SK-N-SH (cell line): ENCODE measurements around the gene HLA-DQB1. TPM values are rescaled to one million over a fixed set of nuclear protein-coding genes. Genes with fewer than 3 reads are reported as not detected.

ENCODE experiments used
- CTCF ChIA-PET: fragments of 300-600, 350-600 bp; formaldehyde crosslinking; extraction: SDS; loops from one replicate; lab custom pipeline; 2021; lab: Yijun Ruan, JAX
- POLR2A ChIA-PET: fragments of 350-600 bp; sonication (Branson Sonifier 250); formaldehyde crosslinking; extraction: SDS; loops from one replicate; lab custom pipeline; 2020; ENCODE audit warnings: antibody characterized with exemption, inconsistent platforms; lab: Yijun Ruan, JAX
- DNase-seq: peaks from one replicate; pipeline ENCODE4 v3.0.0; 2012
- H2AFZ ChIP-seq: fragments of 200-600 bp; sonication (generic); 2 replicates; pipeline ENCODE4 v1.8.1; 2016; ENCODE audit warnings: antibody characterized with exemption, mild to moderate bottlenecking, low read depth
- H3F3A ChIP-seq: fragments of 200-600 bp; sonication (generic); replicated peaks from 2 replicates; pipeline ENCODE3; 2016; ENCODE audit warnings: antibody characterized with exemption, mild to moderate bottlenecking; ENCODE audit not compliant: insufficient read depth
- H3K27ac ChIP-seq, 2 experiments: fragments of 200-500 bp in 1 of 2; fragments of 200-600 bp in 1 of 2; sonication (Bioruptor generic) in 1 of 2; sonication (generic), shearing (Covaris generic) in 1 of 2; 2 replicates each; pipeline versions ENCODE4 v1.5.1 to v1.6.1; 2014 to 2016; ENCODE audit warnings: low read depth in 2 of 2, inconsistent platforms in 1 of 2, low read length in 1 of 2, mild to moderate bottlenecking in 1 of 2, mixed read lengths in 1 of 2
- H3K27me3 ChIP-seq: fragments of 200-600 bp; sonication (generic), shearing (Covaris generic); 2 replicates; pipeline ENCODE4 v1.6.1; 2016; ENCODE audit warnings: mixed run types; ENCODE audit not compliant: insufficient read depth
- H3K36me3 ChIP-seq, 2 experiments: fragments of 200-500 bp in 1 of 2; fragments of 200-600 bp in 1 of 2; sonication (Bioruptor generic) in 1 of 2; sonication (generic) in 1 of 2; replicated peaks in 1 of 2; 2 replicates each; pipeline versions ENCODE3 to v1.5.1; 2014 to 2016; ENCODE audit warnings: low read length in 1 of 2, mild to moderate bottlenecking in 1 of 2; ENCODE audit not compliant: insufficient read depth in 2 of 2, control insufficient read depth in 1 of 2
- H3K4me1 ChIP-seq, 2 experiments: fragments of 200-500 bp in 1 of 2; fragments of 200-600 bp in 1 of 2; sonication (Bioruptor generic) in 1 of 2; sonication (generic), shearing (Covaris generic) in 1 of 2; 2 replicates each; pipeline versions ENCODE4 v1.5.1 to v1.6.1; 2014 to 2016; ENCODE audit warnings: low read depth in 1 of 2, low read length in 1 of 2, mixed run types in 1 of 2; ENCODE audit not compliant: insufficient read depth in 2 of 2, control insufficient read depth in 1 of 2
- H3K4me2 ChIP-seq: fragments of 200-600 bp; sonication (generic), shearing (Covaris generic); 2 replicates; pipeline ENCODE4 v1.6.1; 2017; ENCODE audit warnings: mixed run types
- H3K4me3 ChIP-seq, 2 experiments: fragments of 200-500 bp in 1 of 2; fragments of 200-600 bp in 1 of 2; sonication (Bioruptor generic) in 1 of 2; sonication (generic), shearing (Covaris generic) in 1 of 2; 2 replicates each; pipeline versions ENCODE4 v1.5.1 to v1.8.1; 2014 to 2016; ENCODE audit warnings: low read depth in 2 of 2, inconsistent platforms in 1 of 2, low read length in 1 of 2, mild to moderate bottlenecking in 1 of 2, mixed read lengths in 1 of 2, moderate library complexity in 1 of 2
- H3K79me2 ChIP-seq: fragments of 200-600 bp; sonication (generic); 2 replicates; pipeline ENCODE4 v1.8.1; 2017; ENCODE audit warnings: mild to moderate bottlenecking; ENCODE audit not compliant: insufficient read depth
- H3K9ac ChIP-seq: fragments of 200-600 bp; sonication (generic); 2 replicates; pipeline ENCODE4 v1.6.1; 2017; ENCODE audit warnings: mixed run types
- H3K9me2 ChIP-seq: fragments of 200-600 bp; sonication (generic); 2 replicates; pipeline ENCODE4 v1.6.1; 2017; ENCODE audit warnings: mixed run types
- H3K9me3 ChIP-seq: fragments of 200-600 bp; sonication (generic); 2 replicates; pipeline ENCODE4 v1.6.1; 2017; ENCODE audit warnings: mixed run types, mild to moderate bottlenecking, moderate library complexity
- H4K20me1 ChIP-seq: fragments of 200-600 bp; sonication (generic); 2 replicates; pipeline ENCODE4 v1.6.1; 2017; ENCODE audit warnings: mild to moderate bottlenecking, mixed run types; ENCODE audit not compliant: insufficient read depth
- CHD2 ChIP-seq: fragments of 150-350 bp; IDR thresholded peaks from 2 replicates; pipeline ENCODE4 v1.6.1; 2018; ENCODE audit warnings: low read length; ENCODE audit not compliant: partially characterized antibody
- CTCF ChIP-seq: fragments of 200-600 bp; sonication (generic); IDR thresholded peaks from 2 replicates; pipeline ENCODE4 v1.6.1; 2017; ENCODE audit warnings: antibody characterized with exemption, mild to moderate bottlenecking, moderate library complexity
- ELF1 ChIP-seq: IDR thresholded peaks from 2 replicates; pipeline ENCODE4 v1.4.0; 2012
- EP300 ChIP-seq, 2 experiments: IDR thresholded peaks; 2 replicates each; pipeline versions ENCODE4 v1.4.0 to v1.6.1; 2012; ENCODE audit warnings: borderline replicate concordance in 1 of 2, low read depth in 1 of 2, low read length in 1 of 2
- FOSL2 ChIP-seq: IDR thresholded peaks from 2 replicates; pipeline ENCODE4 v1.4.0; 2012; ENCODE audit warnings: low read depth, mild to moderate bottlenecking, moderate library complexity, borderline replicate concordance
- GABPA ChIP-seq: IDR thresholded peaks from 2 replicates; pipeline ENCODE4 v1.4.0; 2012; ENCODE audit warnings: low read depth, mild to moderate bottlenecking
- IRF3 ChIP-seq: fragments of 150-350 bp; IDR thresholded peaks from 2 replicates; pipeline ENCODE4 v1.6.1; 2016; ENCODE audit warnings: mild to moderate bottlenecking, low read depth, low read length
- JUND ChIP-seq: IDR thresholded peaks from 2 replicates; pipeline ENCODE4 v1.4.0; 2012
- MEF2A ChIP-seq: IDR thresholded peaks from 2 replicates; pipeline ENCODE4 v1.4.0; 2012; ENCODE audit warnings: low read depth, borderline replicate concordance
- NFIC ChIP-seq: IDR thresholded peaks from 2 replicates; pipeline ENCODE4 v1.4.0; 2012; ENCODE audit warnings: borderline replicate concordance
- PBX3 ChIP-seq: IDR thresholded peaks from 2 replicates; pipeline ENCODE4; 2012
- SIN3A ChIP-seq: IDR thresholded peaks from 2 replicates; pipeline ENCODE4 v1.6.1; 2012; ENCODE audit warnings: low read depth, mild to moderate bottlenecking, low read length, moderate library complexity, borderline replicate concordance
- SMC3 ChIP-seq: IDR thresholded peaks from 2 replicates; pipeline ENCODE4 v1.6.1; 2012; ENCODE audit warnings: low read depth, low read length, improper control_type of control experiment
- TEAD4 ChIP-seq: IDR thresholded peaks from 2 replicates; pipeline ENCODE4 v1.4.0; 2012; ENCODE audit warnings: mild to moderate bottlenecking, borderline replicate concordance; ENCODE audit not compliant: insufficient read depth
- USF1 ChIP-seq: IDR thresholded peaks from 2 replicates; pipeline ENCODE4 v1.4.0; 2012; ENCODE audit warnings: low read depth, borderline replicate concordance
- USF2 ChIP-seq: fragments of 150-350 bp; IDR thresholded peaks from 2 replicates; pipeline ENCODE4 v1.6.1; 2017; ENCODE audit warnings: antibody characterized with exemption, low read length, low read depth, borderline replicate concordance
- YY1 ChIP-seq: IDR thresholded peaks from 2 replicates; pipeline ENCODE4 v1.4.0; 2012; ENCODE audit warnings: low read depth, mild to moderate bottlenecking
- ZBTB33 ChIP-seq: IDR thresholded peaks from 2 replicates; pipeline ENCODE4 v1.4.0; 2012; ENCODE audit warnings: low read depth, borderline replicate concordance
- WGBS: methylation state at CpG from one replicate; pipeline ENCODE4 v1.1.6; 2017; ENCODE audit warnings: low lambda C conversion rate; 5-methylcytosine and 5-hydroxymethylcytosine counted together
- polyA plus RNA-seq, 3 experiments: library from polyadenylated mRNA; depleted of rRNA; stranded (reverse); fragments of >200 nt; gene quantifications; 2 replicates each; pipeline ENCODE4 v1.2.3, GENCODE V29; 2012

HLA-DQB1 gene
- polyA plus RNA-seq, 1 of the 3 experiments (the other 2 are of a cell fraction) = not detected

- Histone ChIP-seq H3K9ac (no peak overlapping the region), H3K9me3 (no peaks in the 10 kb centered on the region), H3K27ac (no peak overlapping the region), H3K79me2 (no peaks in the 10 kb centered on the region), H3K4me1 (no peaks in the 10 kb centered on the region), H3F3A (no peaks in the 10 kb centered on the region), H3K9me2 (no peaks in the 10 kb centered on the region), H3K4me3 (no peak overlapping the region), H3K4me2 (no peak overlapping the region), H4K20me1 (no peaks in the 10 kb centered on the region), H3K27me3 (no peaks in the 10 kb centered on the region; the same call in 1 of the 2 replicates), H3K36me3 (no peaks in the 10 kb centered on the region), H2AFZ (no peak overlapping the region)
- no peak for DNase-seq
- ChIA-PET CTCF (no interaction called here), POLR2A (no interaction called here)
- TF ChIP-seq IRF3 = no peak
- TF ChIP-seq CTCF = no peak
- TF ChIP-seq YY1 = no peak
- TF ChIP-seq EP300 (IDR thresholded peaks at IDR 0.05; ENCODE audit: borderline replicate concordance in 1 of 2, low read depth in 1 of 2, low read length in 1 of 2) = no peak
- no peak for TF ChIP-seq ELF1
- no peak for TF ChIP-seq CHD2
- TF ChIP-seq GABPA = no peak
- TF ChIP-seq ZBTB33 = no peak
- TF ChIP-seq MEF2A = no peak
- TF ChIP-seq SMC3 = no peak
- no peak for TF ChIP-seq TEAD4
- 0% methylated on average over 2 of the region's 26 CpGs for WGBS
Measured at GRCh38 chr6:32664354-32664753, 2.1 kb downstream of the HLA-DQB1 start.

GRCh38 chr6:32662836-32663235, 3.6 kb downstream of the HLA-DQB1 start:
- H3K27me3 ChIP-seq = no peaks in the 10 kb centered on the region; the same call in 1 of the 2 replicates
- no peak for TF ChIP-seq ELF1
- no peak for TF ChIP-seq USF2
- TF ChIP-seq FOSL2 = no peak
- no peak for TF ChIP-seq SIN3A
- no peak for TF ChIP-seq JUND
- no peak for TF ChIP-seq USF1
- no peak for TF ChIP-seq GABPA
- no peak for TF ChIP-seq NFIC
- no peak for TF ChIP-seq PBX3
- TF ChIP-seq, all 33 proteins: peak for 0
- WGBS = 0% methylated on average over 5 of the region's 5 CpGs

More at GRCh38 chr6:32662836-32663235, 3.6 kb downstream of the HLA-DQB1 start:
- H3F3A ChIP-seq = no peaks in the 10 kb centered on the region
- CTCF ChIA-PET = no interaction called here
- H3K27ac ChIP-seq = no peak overlapping the region
- POLR2A ChIA-PET = no interaction called here
- no peaks in the 10 kb centered on the region for H3K4me1 ChIP-seq
- H3K9me2 ChIP-seq = no peaks in the 10 kb centered on the region
- H3K4me2 ChIP-seq = no peak overlapping the region
- no peaks in the 10 kb centered on the region for H3K9me3 ChIP-seq
- no peaks in the 10 kb centered on the region for H3K79me2 ChIP-seq
- no peaks in the 10 kb centered on the region for H4K20me1 ChIP-seq
- H3K36me3 ChIP-seq = no peaks in the 10 kb centered on the region
- DNase-seq = no peak
- H2AFZ ChIP-seq = no peak overlapping the region
- H3K4me3 ChIP-seq = no peak overlapping the region
- no peak overlapping the region for H3K9ac ChIP-seq
